SK-N-SH (cell line): ENCODE results near the gene PKNOX2.

Experiments used
- CHD2 ChIP-seq: fragments of 150-350 bp; IDR thresholded peaks from 2 replicates; pipeline ENCODE4 v1.6.1; 2018; ENCODE audit warnings: low read length; ENCODE audit not compliant: partially characterized antibody
- CTCF ChIP-seq: fragments of 200-600 bp; sonication (generic); IDR thresholded peaks from 2 replicates; pipeline ENCODE4 v1.6.1; 2017; ENCODE audit warnings: antibody characterized with exemption, mild to moderate bottlenecking, moderate library complexity
- EP300 ChIP-seq, 2 experiments: IDR thresholded peaks; 2 replicates each; pipeline versions ENCODE4 v1.4.0 to v1.6.1; 2012; ENCODE audit warnings: borderline replicate concordance in 1 of 2, low read depth in 1 of 2, low read length in 1 of 2
- FOXJ3 ChIP-seq: sonication (generic); formaldehyde crosslinking; IDR thresholded peaks from 2 replicates; pipeline ENCODE4 v1.5.1; 2020; ENCODE audit warnings: mild to moderate bottlenecking, missing genetic modification reagents
- FOXM1 ChIP-seq: IDR thresholded peaks from 2 replicates; pipeline ENCODE4 v1.4.0; 2012; ENCODE audit warnings: low read depth, mild to moderate bottlenecking
- JUND ChIP-seq: IDR thresholded peaks from 2 replicates; pipeline ENCODE4 v1.4.0; 2012
- NRF1 ChIP-seq: IDR thresholded peaks from 2 replicates; pipeline ENCODE4 v1.6.1; 2012; ENCODE audit warnings: low read depth, mild to moderate bottlenecking, low read length
- POLR2AphosphoS5 ChIP-seq: IDR thresholded peaks from 2 replicates; pipeline ENCODE4 v1.6.1; 2012; ENCODE audit warnings: low read depth, low read length
- REST ChIP-seq: IDR thresholded peaks from 2 replicates; pipeline ENCODE4 v1.6.1; 2012; ENCODE audit warnings: mild to moderate bottlenecking, low read depth, low read length, moderate library complexity
- TCF12 ChIP-seq: IDR thresholded peaks from 2 replicates; pipeline ENCODE4 v1.4.0; 2012
- USF2 ChIP-seq: fragments of 150-350 bp; IDR thresholded peaks from 2 replicates; pipeline ENCODE4 v1.6.1; 2017; ENCODE audit warnings: antibody characterized with exemption, low read length, low read depth, borderline replicate concordance
- YY1 ChIP-seq: IDR thresholded peaks from 2 replicates; pipeline ENCODE4 v1.4.0; 2012; ENCODE audit warnings: low read depth, mild to moderate bottlenecking
- ZBTB33 ChIP-seq: IDR thresholded peaks from 2 replicates; pipeline ENCODE4 v1.4.0; 2012; ENCODE audit warnings: low read depth, borderline replicate concordance

GRCh38 chr11:125214601-125215565 lies 50.3 kb downstream of the PKNOX2 start:
- TF ChIP-seq CHD2 = no peak
- no peak for TF ChIP-seq CTCF
- TF ChIP-seq USF2 = no peak
- TF ChIP-seq POLR2AphosphoS5 = no peak
- no peak for TF ChIP-seq NRF1
- TF ChIP-seq JUND = no peak
- no peak for TF ChIP-seq TCF12
- no peak for TF ChIP-seq FOXM1
- no peak for TF ChIP-seq FOXJ3 (CRISPR knock-in tag)
- no peak for TF ChIP-seq YY1
- TF ChIP-seq REST = no peak
- TF ChIP-seq EP300 (IDR thresholded peaks at IDR 0.05; ENCODE audit: borderline replicate concordance in 1 of 2, low read depth in 1 of 2, low read length in 1 of 2) = no peak
- TF ChIP-seq ZBTB33 = no peak
